ENCODE data around the gene SORCS2. TPM values are rescaled to one million over a fixed set of nuclear protein-coding genes. Genes with fewer than 3 reads are reported as not detected.

Gene SORCS2
- polyA plus RNA-seq, 3 donors: 0.46 to 0.55 TPM; not detected in 1

GRCh38 chr4:7660176-7661039 is 468.1 kb downstream of the SORCS2 start:
- no peaks in the 10 kb centered on the region for H3K9me3 ChIP-seq (replicated peaks in 1 of 2; ENCODE audit: control insufficient read depth in 1 of 2, insufficient read depth in 1 of 2, low read length in 2 of 2)
- DNase-seq: no peak
- H3K79me2 ChIP-seq (ENCODE audit: insufficient read depth, low read length): no peaks in the 10 kb centered on the region
- H3K36me3 ChIP-seq (replicated peaks in 1 of 2; ENCODE audit: control insufficient read depth in 1 of 2, insufficient read depth in 2 of 2, low read length in 2 of 2): no peaks in the 10 kb centered on the region
- H4K20me1 ChIP-seq (ENCODE audit: insufficient read depth, low read length): no peaks in the 10 kb centered on the region
- H3K4me3 ChIP-seq (replicated peaks in 1 of 3; ENCODE audit: low read depth in 2 of 3, low read length in 3 of 3): no peak overlapping the region
- intact Hi-C loops (cut with micrococcal nuclease): no loop called here
- 89% methylated on average over 10 of the region's 14 CpGs for WGBS (ENCODE audit: insufficient coverage)
- peak overlapping the region in 2 of 7 donors; percentile 27 to 46 for H3K27ac Mint-ChIP-seq
- H3K4me2 ChIP-seq (replicated peaks; ENCODE audit: extremely low read depth, low read length, poor library complexity, severe bottlenecking): no peak overlapping the region
- H3K36me3 Mint-ChIP-seq: peaks cover 0 to 6% of the 10 kb centered on the region in 2 donors
- H3K9ac ChIP-seq (ENCODE audit: insufficient read depth, low read length, poor library complexity, severe bottlenecking): no peak overlapping the region
- H3K27me3 Mint-ChIP-seq (ENCODE audit: low read depth in 3 of 3): peaks cover 4 to 12% (median 8%) of the 10 kb centered on the region in 3 donors
- peaks cover 0 to 4% of the 10 kb centered on the region in 2 donors for H3K27me3 ChIP-seq (ENCODE audit: control insufficient read depth in 2 of 2, insufficient read depth in 2 of 2, low read length in 2 of 2)
- TF ChIP-seq CTCF (IDR thresholded peaks at IDR 0.05): no peak
- H3K9me3 Mint-ChIP-seq: peaks cover 0 to 2% (median 0%) of the 10 kb centered on the region in 7 donors
- H3K4me3 Mint-ChIP-seq: no peak overlapping the region
- H3K4me1 ChIP-seq (ENCODE audit: control insufficient read depth in 1 of 2, insufficient read depth in 2 of 2, low read length in 2 of 2): peaks cover 3% of the 10 kb centered on the region in 2 donors
- peaks cover 5% of the 10 kb centered on the region for H3K4me1 Mint-ChIP-seq
- no peak overlapping the region for H2AFZ ChIP-seq (ENCODE audit: insufficient read depth, low read depth, low read length, poor library complexity, severe bottlenecking)
- no peak overlapping the region for H3K27ac ChIP-seq (ENCODE audit: low read depth in 1 of 2, low read length in 2 of 2)

- 95% methylated on average over 18 of the region's 23 CpGs for WGBS (ENCODE audit: insufficient coverage)
- Histone ChIP-seq H2AFZ (ENCODE audit: insufficient read depth, low read depth, low read length, poor library complexity, severe bottlenecking) (no peak overlapping the region), H3K4me3 (replicated peaks in 1 of 3; ENCODE audit: low read depth in 2 of 3, low read length in 3 of 3) (no peak overlapping the region), H3K27ac (ENCODE audit: low read depth in 1 of 2, low read length in 2 of 2) (no peak overlapping the region), H3K4me2 (replicated peaks; ENCODE audit: extremely low read depth, low read length, poor library complexity, severe bottlenecking) (no peak overlapping the region), H3K36me3 (replicated peaks in 1 of 2; ENCODE audit: control insufficient read depth in 1 of 2, insufficient read depth in 2 of 2, low read length in 2 of 2) (no peaks in the 10 kb centered on the region), H3K9ac (ENCODE audit: insufficient read depth, low read length, poor library complexity, severe bottlenecking) (no peak overlapping the region), H3K4me1 (ENCODE audit: control insufficient read depth in 1 of 2, insufficient read depth in 2 of 2, low read length in 2 of 2) (no peaks in the 10 kb centered on the region), H3K79me2 (ENCODE audit: insufficient read depth, low read length) (no peaks in the 10 kb centered on the region), H3K9me3 (replicated peaks in 1 of 2; ENCODE audit: control insufficient read depth in 1 of 2, insufficient read depth in 1 of 2, low read length in 2 of 2) (no peaks in the 10 kb centered on the region), H4K20me1 (ENCODE audit: insufficient read depth, low read length) (no peaks in the 10 kb centered on the region), H3K27me3 (ENCODE audit: control insufficient read depth in 2 of 2, insufficient read depth in 2 of 2, low read length in 2 of 2) (no peaks in the 10 kb centered on the region)
- Mint-ChIP-seq H3K27ac (no peak overlapping the region), H3K9me3 (peaks cover 0 to 2% (median 0%) of the 10 kb centered on the region in 7 donors), H3K4me3 (no peak overlapping the region), H3K4me1 (no peaks in the 10 kb centered on the region), H3K36me3 (no peaks in the 10 kb centered on the region), H3K27me3 (ENCODE audit: low read depth in 3 of 3) (peaks cover 0 to 4% (median 2%) of the 10 kb centered on the region in 3 donors)
- DNase-seq: no peak
- intact Hi-C loops (cut with micrococcal nuclease): no loop called here
- no peak for TF ChIP-seq CTCF (IDR thresholded peaks at IDR 0.05)
These were observed 468.9 kb downstream of the SORCS2 start for GRCh38 chr4:7661066-7661748.

Measured in CD14-positive monocyte (primary cell).